ENCODE data around the gene E2F1.

The E2F1 gene

GRCh38 chr20:33725607-33726264 lies 39.6 kb upstream of the E2F1 start:
- no peak overlapping the region for H3K27ac ChIP-seq
- no peak for TF ChIP-seq CTCF (IDR thresholded peaks at IDR 0.05)
- peaks cover 0 to 3% (median 1%) of the 10 kb centered on the region in 4 donors for H3K4me1 ChIP-seq
- no peaks in the 10 kb centered on the region for H3K9me3 ChIP-seq
- no peak overlapping the region for H3K4me3 ChIP-seq
- H3K36me3 ChIP-seq = no peaks in the 10 kb centered on the region
- intact Hi-C loops (cut with DNase I; ENCODE audit: low total_unique reads) = no loop called here
- no peak for DNase-seq
- no peaks in the 10 kb centered on the region for H3K27me3 ChIP-seq

GRCh38 chr20:33724439-33725094 lies 38.4 kb upstream of the E2F1 start:
- no peaks in the 10 kb centered on the region for H3K9me3 ChIP-seq
- H3K4me1 ChIP-seq = peaks cover 0 to 9% (median 5%) of the 10 kb centered on the region in 4 donors
- no peak overlapping the region for H3K4me3 ChIP-seq
- no peak for TF ChIP-seq CTCF (IDR thresholded peaks at IDR 0.05)
- H3K27me3 ChIP-seq = no peaks in the 10 kb centered on the region
- intact Hi-C loops (cut with DNase I; ENCODE audit: low total_unique reads) = no loop called here
- no peaks in the 10 kb centered on the region for H3K36me3 ChIP-seq
- no peak for DNase-seq
- no peak overlapping the region for H3K27ac ChIP-seq

- intact Hi-C loops (cut with DNase I; ENCODE audit: low total_unique reads) = no loop called here
- no peak for DNase-seq
- H3K36me3 ChIP-seq = no peaks in the 10 kb centered on the region
- peaks cover 0 to 21% (median 14%) of the 10 kb centered on the region in 4 donors for H3K4me1 ChIP-seq
- H3K9me3 ChIP-seq = no peaks in the 10 kb centered on the region
- no peak overlapping the region for H3K4me3 ChIP-seq
- H3K27me3 ChIP-seq = no peaks in the 10 kb centered on the region
- H3K27ac ChIP-seq = no peak overlapping the region
- no peak for TF ChIP-seq CTCF (IDR thresholded peaks at IDR 0.05)
Observed at GRCh38 chr20:33721391-33722140, 35.4 kb upstream of the E2F1 start.

- Histone ChIP-seq H3K4me1 (peaks cover 0 to 23% (median 14%) of the 10 kb centered on the region in 4 donors), H3K27me3 (no peaks in the 10 kb centered on the region), H3K36me3 (peaks cover 0 to 4% (median 0%) of the 10 kb centered on the region in 3 donors), H3K27ac (peak within 1 kb of the TSS; percentile 72 to 82), H3K9me3 (no peaks in the 10 kb centered on the region), H3K4me3 (peak within 1 kb of the TSS; percentile 71 to 74)
- DNase-seq = peak; percentile 91 to 95
- intact Hi-C loops (cut with DNase I; ENCODE audit: low total_unique reads) = no loop called here
- TF ChIP-seq CTCF (IDR thresholded peaks at IDR 0.05) = no peak
Observed at GRCh38 chr20:33719989-33720709, 34.0 kb upstream of the E2F1 start, which contains the start of gene PXMP4. Gene PXMP4 (minus strand): TSS chr20:33720310. CDS start chr20:33720207, 103 bp downstream.

GRCh38 chr20:33719277-33719988 lies 33.2 kb upstream of the E2F1 start:
- Histone ChIP-seq H3K4me3 (peak overlapping the region; percentile 71 to 74), H3K27ac (peak overlapping the region; percentile 72 to 82), H3K36me3 (peaks cover 0 to 11% (median 1%) of the 10 kb centered on the region in 3 donors), H3K9me3 (no peaks in the 10 kb centered on the region), H3K27me3 (no peaks in the 10 kb centered on the region), H3K4me1 (peaks cover 0 to 23% (median 14%) of the 10 kb centered on the region in 4 donors)
- TF ChIP-seq CTCF (IDR thresholded peaks at IDR 0.05) = no peak
- no peak for DNase-seq
- intact Hi-C loops (cut with DNase I; ENCODE audit: low total_unique reads) = no loop called here
